ENCODE measurements around the gene ADAMTS2.

DNA sequence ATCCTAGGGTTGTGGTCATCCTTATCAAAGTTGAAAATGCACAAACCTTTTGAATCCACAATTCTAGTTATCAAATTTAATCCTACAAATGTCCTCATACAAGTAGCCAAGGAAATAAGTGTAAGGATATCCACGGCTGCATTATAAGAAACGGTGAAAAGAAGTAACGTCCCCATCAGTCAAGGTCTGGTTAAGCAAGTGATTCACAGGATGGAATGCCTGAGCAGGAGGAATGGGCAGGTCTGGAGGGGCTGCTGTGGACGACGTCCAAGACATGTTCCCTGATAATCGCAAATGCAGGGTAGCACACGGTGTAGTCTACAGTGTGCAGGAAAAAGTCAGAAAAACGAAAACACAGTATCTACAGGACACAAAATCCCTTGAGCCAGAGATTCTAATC is 118.6 kb downstream of the ADAMTS2 start:
- TF ChIP-seq, protein P1, sequence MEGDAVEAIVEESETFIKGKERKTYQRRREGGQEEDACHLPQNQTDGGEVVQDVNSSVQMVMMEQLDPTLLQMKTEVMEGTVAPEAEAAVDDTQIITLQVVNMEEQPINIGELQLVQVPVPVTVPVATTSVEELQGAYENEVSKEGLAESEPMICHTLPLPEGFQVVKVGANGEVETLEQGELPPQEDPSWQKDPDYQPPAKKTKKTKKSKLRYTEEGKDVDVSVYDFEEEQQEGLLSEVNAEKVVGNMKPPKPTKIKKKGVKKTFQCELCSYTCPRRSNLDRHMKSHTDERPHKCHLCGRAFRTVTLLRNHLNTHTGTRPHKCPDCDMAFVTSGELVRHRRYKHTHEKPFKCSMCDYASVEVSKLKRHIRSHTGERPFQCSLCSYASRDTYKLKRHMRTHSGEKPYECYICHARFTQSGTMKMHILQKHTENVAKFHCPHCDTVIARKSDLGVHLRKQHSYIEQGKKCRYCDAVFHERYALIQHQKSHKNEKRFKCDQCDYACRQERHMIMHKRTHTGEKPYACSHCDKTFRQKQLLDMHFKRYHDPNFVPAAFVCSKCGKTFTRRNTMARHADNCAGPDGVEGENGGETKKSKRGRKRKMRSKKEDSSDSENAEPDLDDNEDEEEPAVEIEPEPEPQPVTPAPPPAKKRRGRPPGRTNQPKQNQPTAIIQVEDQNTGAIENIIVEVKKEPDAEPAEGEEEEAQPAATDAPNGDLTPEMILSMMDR (conservative IDR thresholded peaks at IDR 0.05 in 1 of 2, IDR thresholded peaks at IDR 0.05 in 1 of 2; ENCODE audit: low read depth in 1 of 2, low read length in 2 of 2): no peak
- TF ChIP-seq EZH2 (IDR thresholded peaks at IDR 0.05; ENCODE audit: low read length, missing control alignments): no peak
